Tibial nerve (tissue), 4 donors: ENCODE measurements around the gene MRPS26.

ENCODE experiments used
- EP300 ChIP-seq, 2 donors: sonication (generic); formaldehyde crosslinking; IDR thresholded peaks; one replicate each; pipeline ENCODE4 v1.6.1; 2017; ENCODE audit warnings: antibody characterized with exemption in 2 of 2, mild to moderate bottlenecking in 1 of 2
- POLR2A ChIP-seq, 2 donors: fragments of 450-650 bp; IDR thresholded peaks; one replicate each; pipeline ENCODE4 v1.6.1; 2017; ENCODE audit warnings: antibody characterized with exemption in 2 of 2, mild to moderate bottlenecking in 2 of 2, moderate library complexity in 2 of 2
- TF ChIP-seq, protein P1 (sequence below), 5 experiments: fragments of 200-600 bp in 3 of 5; fragments of 450-650 bp in 2 of 5; sonication (generic) in 3 of 5; IDR thresholded peaks; one replicate each; pipeline ENCODE4 v1.5.1; 2016 to 2019; ENCODE audit warnings: antibody characterized with exemption in 5 of 5, mild to moderate bottlenecking in 3 of 5, moderate library complexity in 2 of 5

- TF ChIP-seq, protein P1, sequence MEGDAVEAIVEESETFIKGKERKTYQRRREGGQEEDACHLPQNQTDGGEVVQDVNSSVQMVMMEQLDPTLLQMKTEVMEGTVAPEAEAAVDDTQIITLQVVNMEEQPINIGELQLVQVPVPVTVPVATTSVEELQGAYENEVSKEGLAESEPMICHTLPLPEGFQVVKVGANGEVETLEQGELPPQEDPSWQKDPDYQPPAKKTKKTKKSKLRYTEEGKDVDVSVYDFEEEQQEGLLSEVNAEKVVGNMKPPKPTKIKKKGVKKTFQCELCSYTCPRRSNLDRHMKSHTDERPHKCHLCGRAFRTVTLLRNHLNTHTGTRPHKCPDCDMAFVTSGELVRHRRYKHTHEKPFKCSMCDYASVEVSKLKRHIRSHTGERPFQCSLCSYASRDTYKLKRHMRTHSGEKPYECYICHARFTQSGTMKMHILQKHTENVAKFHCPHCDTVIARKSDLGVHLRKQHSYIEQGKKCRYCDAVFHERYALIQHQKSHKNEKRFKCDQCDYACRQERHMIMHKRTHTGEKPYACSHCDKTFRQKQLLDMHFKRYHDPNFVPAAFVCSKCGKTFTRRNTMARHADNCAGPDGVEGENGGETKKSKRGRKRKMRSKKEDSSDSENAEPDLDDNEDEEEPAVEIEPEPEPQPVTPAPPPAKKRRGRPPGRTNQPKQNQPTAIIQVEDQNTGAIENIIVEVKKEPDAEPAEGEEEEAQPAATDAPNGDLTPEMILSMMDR (IDR thresholded peaks at IDR 0.05) = no peak
- TF ChIP-seq POLR2A (IDR thresholded peaks at IDR 0.05) = no peak
- no peak for TF ChIP-seq EP300 (IDR thresholded peaks at IDR 0.05)
Measured at GRCh38 chr20:3084986-3085360, 39.1 kb downstream of the MRPS26 start.
